ENCODE results near the gene HPSE. TPM values are rescaled to one million over a fixed set of nuclear protein-coding genes. Genes with fewer than 3 reads are reported as not detected.
A peak's percentile ranks its signal among the peaks of the same experiment; 100 is the strongest.
"Not testable (repeated sequence)": the region's sequence is repeated elsewhere in the genome, so short reads cannot be mapped to it uniquely, and the experiment has no call there.

Gene HPSE
- total RNA-seq, 1 donor from 2014 or later = 17.7 TPM

GRCh38 chr4:83285055-83285407 lies 49.6 kb downstream of the HPSE start:
- no peaks in the 10 kb centered on the region for H3K27me3 Mint-ChIP-seq

GRCh38 chr4:83284193-83285054 lies 50.2 kb downstream of the HPSE start, which contains the start of gene COQ2:
TSS of gene COQ2 (minus strand) at chr4:83284798. CDS start at chr4:83284764, 34 bp downstream.
- Mint-ChIP-seq H3K9me3 (peaks cover 4% of the 10 kb centered on the region), H3K27me3 (no peaks in the 10 kb centered on the region), H3K36me3 (ENCODE audit: low read depth) (peaks cover 10% of the 10 kb centered on the region), H3K4me1 (peaks cover 31% of the 10 kb centered on the region), H3K4me3 (peak within 1 kb of the TSS; percentile 93), H3K27ac (peak within 1 kb of the TSS; percentile 96)
- peak; percentile 98 for DNase-seq
- intact Hi-C loops (cut with micrococcal nuclease) = loop anchor here (1.0 to 5.0 kb wide), 13 partner anchors 50 to 822 kb away; partner anchors contain the start of genes ABRAXAS1, COPS4, HELQ and HPSE

More at GRCh38 chr4:83285055-83285407, 49.6 kb downstream of the HPSE start:
- Mint-ChIP-seq H3K27ac (peak overlapping the region; percentile 96), H3K36me3 (ENCODE audit: low read depth) (peaks cover 11% of the 10 kb centered on the region), H3K4me3 (peak overlapping the region; percentile 93), H3K4me1 (peaks cover 31% of the 10 kb centered on the region), H3K9me3 (peaks cover 10% of the 10 kb centered on the region)
- intact Hi-C loops (cut with micrococcal nuclease) = loop anchor here (2.0 kb wide), 3 partner anchors 200 to 384 kb away; partner anchors contain the start of genes ABRAXAS1 and THAP9
- DNase-seq = peak; percentile 82

- Mint-ChIP-seq H3K4me3 (peak overlapping the region; percentile 93), H3K27me3 (no peaks in the 10 kb centered on the region), H3K36me3 (ENCODE audit: low read depth) (peaks cover 19% of the 10 kb centered on the region), H3K9me3 (no peaks in the 10 kb centered on the region), H3K27ac (no peak overlapping the region), H3K4me1 (peaks cover 34% of the 10 kb centered on the region)
- no peak for DNase-seq
- intact Hi-C loops (cut with micrococcal nuclease) = loop anchor here (2.0 to 5.0 kb wide), 4 partner anchors 16 to 821 kb away; no protein-coding TSS in a partner anchor
These were observed 51.5 kb downstream of the HPSE start for GRCh38 chr4:83283181-83283580.

DNA sequence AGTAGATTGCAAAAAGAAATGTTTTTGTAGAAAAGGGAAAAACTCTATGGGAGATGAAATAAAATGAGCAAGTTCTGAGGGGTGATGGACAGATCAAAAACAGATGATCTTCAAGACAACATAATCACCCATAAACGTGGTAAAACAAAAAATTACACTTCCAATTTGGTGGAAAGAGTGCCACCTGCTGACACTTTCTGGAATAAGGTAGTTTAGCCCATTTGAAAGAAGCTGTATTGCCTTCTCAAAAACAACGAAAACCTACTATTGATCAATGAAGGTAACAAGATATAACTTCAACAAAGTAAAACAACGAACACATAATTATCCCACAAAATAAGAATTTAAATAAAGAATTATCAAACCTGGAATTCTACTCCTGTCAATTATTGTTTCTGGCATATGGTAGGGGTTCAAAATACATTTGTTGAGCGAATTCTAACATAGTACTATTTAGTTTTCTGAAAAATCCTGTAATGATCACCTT lies 52.6 kb downstream of the HPSE start:
- Mint-ChIP-seq H3K4me3 (peak overlapping the region; percentile 47), H3K4me1 (peaks cover 37% of the 10 kb centered on the region), H3K27ac (peak overlapping the region; percentile 29), H3K36me3 (ENCODE audit: low read depth) (peaks cover 23% of the 10 kb centered on the region), H3K27me3 (no peaks in the 10 kb centered on the region), H3K9me3 (no peaks in the 10 kb centered on the region)
- DNase-seq = peak; percentile 92
- intact Hi-C loops (cut with micrococcal nuclease) = loop anchor here (1.0 to 5.0 kb wide), 5 partner anchors 15 to 820 kb away; no protein-coding TSS in a partner anchor

- no peaks in the 10 kb centered on the region for H3K9me3 Mint-ChIP-seq
- H3K4me1 Mint-ChIP-seq = peaks cover 42% of the 10 kb centered on the region
- H3K36me3 Mint-ChIP-seq (ENCODE audit: low read depth) = peaks cover 30% of the 10 kb centered on the region
These were observed 53.3 kb downstream of the HPSE start for GRCh38 chr4:83281307-83281706.

DNA sequence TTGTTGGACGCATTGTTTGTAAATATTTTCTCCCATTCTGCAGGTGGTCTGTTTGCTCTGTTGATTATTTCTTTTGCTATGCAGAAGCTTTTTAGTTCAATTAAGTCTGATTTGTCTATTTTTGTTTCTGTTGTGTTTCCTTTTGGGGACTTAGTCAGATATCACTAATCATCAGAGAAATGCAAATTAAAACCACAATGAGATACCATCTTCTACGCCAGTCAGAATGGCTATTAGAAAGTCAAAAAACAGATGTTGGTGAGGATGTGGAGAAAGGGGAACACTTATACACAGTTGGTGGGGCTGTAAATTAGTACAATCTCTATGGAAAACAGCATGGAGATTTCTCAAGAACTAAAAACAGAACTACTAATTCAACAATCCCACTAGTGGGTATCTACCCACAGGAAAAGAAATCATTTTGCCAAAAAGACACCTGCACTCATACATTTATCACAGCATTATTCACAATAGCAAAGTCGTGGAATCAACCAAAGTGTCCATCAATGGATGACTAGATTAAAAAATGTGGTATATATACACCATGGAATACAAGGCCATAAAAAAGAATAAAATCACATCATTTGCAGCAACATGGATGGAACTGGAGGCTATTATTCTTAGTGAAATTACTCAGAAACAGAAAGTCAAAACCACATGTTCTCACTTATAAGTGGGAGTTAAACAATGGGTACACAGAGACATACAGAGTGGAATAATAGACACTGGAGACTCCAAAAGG lies 58.2 kb downstream of the HPSE start:
- intact Hi-C loops (cut with micrococcal nuclease) = loop anchor here (1.0 to 2.0 kb wide), 3 partner anchors 41 to 81 kb away; no protein-coding TSS in a partner anchor
- peak overlapping the region; percentile 33 for H3K4me3 Mint-ChIP-seq

More at GRCh38 chr4:83281307-83281706, 53.3 kb downstream of the HPSE start:
- Mint-ChIP-seq H3K27ac (no peak overlapping the region), H3K27me3 (no peaks in the 10 kb centered on the region), H3K4me3 (peak overlapping the region; percentile 47)
- intact Hi-C loops (cut with micrococcal nuclease) = loop anchor here (5.0 kb wide), 3 partner anchors 64 to 819 kb away; no protein-coding TSS in a partner anchor
- no peak for DNase-seq

GRCh38 chr4:83273926-83274325 lies 60.7 kb downstream of the HPSE start:
- H3K4me3 Mint-ChIP-seq; H3K27ac Mint-ChIP-seq; H3K9me3 Mint-ChIP-seq; intact Hi-C loops (cut with micrococcal nuclease); DNase-seq; H3K27me3 Mint-ChIP-seq: not testable (repeated sequence)
- Mint-ChIP-seq H3K36me3 (ENCODE audit: low read depth) (peaks cover 64% of the 10 kb centered on the region), H3K4me1 (peaks cover 22% of the 10 kb centered on the region)

More for the DNA sequence above, 58.2 kb downstream of the HPSE start:
- Mint-ChIP-seq H3K9me3 (no peaks in the 10 kb centered on the region), H3K27me3 (no peaks in the 10 kb centered on the region), H3K4me1 (peaks cover 23% of the 10 kb centered on the region), H3K36me3 (ENCODE audit: low read depth) (peaks cover 55% of the 10 kb centered on the region), H3K27ac (peak overlapping the region; percentile 75)
- DNase-seq = no peak

DNA sequence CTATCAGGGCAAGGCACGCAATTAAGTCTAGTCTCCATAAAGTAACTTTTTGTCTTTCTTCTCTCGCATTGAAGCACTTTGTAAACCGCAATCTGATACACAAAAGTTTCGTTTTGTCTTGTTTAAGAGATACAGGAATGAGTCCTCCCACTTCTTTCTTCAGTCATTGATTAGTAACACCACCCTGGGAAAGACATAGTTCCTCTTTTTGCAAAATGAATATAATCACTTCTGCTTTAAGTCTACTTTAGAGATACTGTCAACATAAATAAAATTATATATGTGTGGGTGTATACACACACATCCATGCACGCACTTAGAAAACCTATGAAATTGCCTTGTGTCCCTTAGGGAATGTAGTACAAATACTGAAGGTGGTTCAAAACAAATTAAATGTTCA lies 61.7 kb downstream of the HPSE start:
- no peak for DNase-seq
- peaks cover 27% of the 10 kb centered on the region for H3K4me1 Mint-ChIP-seq
- H3K36me3 Mint-ChIP-seq (ENCODE audit: low read depth) = peaks cover 64% of the 10 kb centered on the region
- no peak overlapping the region for H3K4me3 Mint-ChIP-seq
- no peak overlapping the region for H3K27ac Mint-ChIP-seq
- H3K9me3 Mint-ChIP-seq = no peaks in the 10 kb centered on the region
- H3K27me3 Mint-ChIP-seq = no peaks in the 10 kb centered on the region
- intact Hi-C loops (cut with micrococcal nuclease) = no loop called here

DNA sequence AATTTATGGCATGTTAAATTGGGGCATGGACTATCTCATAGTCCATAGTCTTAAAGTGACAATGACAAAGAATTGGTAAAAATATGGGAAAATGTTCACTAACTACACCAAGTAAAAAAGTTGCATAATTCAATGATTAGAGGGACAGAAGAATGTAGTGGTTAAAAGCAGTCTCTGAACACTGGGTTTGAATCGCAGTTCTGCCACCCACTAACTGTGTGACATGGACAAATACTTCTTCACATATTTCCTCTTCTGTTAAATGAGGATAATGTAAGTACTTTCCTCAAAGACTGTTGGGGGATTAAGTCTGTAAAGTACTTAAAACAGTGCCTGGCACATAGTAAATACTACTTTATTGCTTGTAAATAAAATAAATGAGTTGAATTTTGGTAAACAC lies 65.4 kb downstream of the HPSE start:
- Mint-ChIP-seq H3K27ac (no peak overlapping the region), H3K27me3 (no peaks in the 10 kb centered on the region), H3K36me3 (ENCODE audit: low read depth) (peaks cover 51% of the 10 kb centered on the region), H3K4me3 (no peak overlapping the region), H3K9me3 (no peaks in the 10 kb centered on the region), H3K4me1 (peaks cover 14% of the 10 kb centered on the region)
- no peak for DNase-seq
- intact Hi-C loops (cut with micrococcal nuclease) = no loop called here

- H3K27ac Mint-ChIP-seq = peak overlapping the region; percentile 1
- DNase-seq = no peak
- H3K36me3 Mint-ChIP-seq (ENCODE audit: low read depth) = peaks cover 48% of the 10 kb centered on the region
- no peak overlapping the region for H3K4me3 Mint-ChIP-seq
- H3K9me3 Mint-ChIP-seq = no peaks in the 10 kb centered on the region
- no peaks in the 10 kb centered on the region for H3K27me3 Mint-ChIP-seq
- intact Hi-C loops (cut with micrococcal nuclease) = no loop called here
- peaks cover 14% of the 10 kb centered on the region for H3K4me1 Mint-ChIP-seq
These were observed 66.2 kb downstream of the HPSE start for GRCh38 chr4:83268491-83268890.

- no peaks in the 10 kb centered on the region for H3K27me3 Mint-ChIP-seq
- DNase-seq = no peak
- H3K36me3 Mint-ChIP-seq (ENCODE audit: low read depth) = peaks cover 46% of the 10 kb centered on the region
- no peak overlapping the region for H3K4me3 Mint-ChIP-seq
- H3K27ac Mint-ChIP-seq = peak overlapping the region; percentile 1
- H3K9me3 Mint-ChIP-seq = no peaks in the 10 kb centered on the region
- H3K4me1 Mint-ChIP-seq = peaks cover 14% of the 10 kb centered on the region
- intact Hi-C loops (cut with micrococcal nuclease) = loop anchor here (2.0 kb wide), 1 partner anchor 15 kb away; no protein-coding TSS in a partner anchor
These were observed 66.7 kb downstream of the HPSE start for GRCh38 chr4:83267830-83268475.

DNA sequence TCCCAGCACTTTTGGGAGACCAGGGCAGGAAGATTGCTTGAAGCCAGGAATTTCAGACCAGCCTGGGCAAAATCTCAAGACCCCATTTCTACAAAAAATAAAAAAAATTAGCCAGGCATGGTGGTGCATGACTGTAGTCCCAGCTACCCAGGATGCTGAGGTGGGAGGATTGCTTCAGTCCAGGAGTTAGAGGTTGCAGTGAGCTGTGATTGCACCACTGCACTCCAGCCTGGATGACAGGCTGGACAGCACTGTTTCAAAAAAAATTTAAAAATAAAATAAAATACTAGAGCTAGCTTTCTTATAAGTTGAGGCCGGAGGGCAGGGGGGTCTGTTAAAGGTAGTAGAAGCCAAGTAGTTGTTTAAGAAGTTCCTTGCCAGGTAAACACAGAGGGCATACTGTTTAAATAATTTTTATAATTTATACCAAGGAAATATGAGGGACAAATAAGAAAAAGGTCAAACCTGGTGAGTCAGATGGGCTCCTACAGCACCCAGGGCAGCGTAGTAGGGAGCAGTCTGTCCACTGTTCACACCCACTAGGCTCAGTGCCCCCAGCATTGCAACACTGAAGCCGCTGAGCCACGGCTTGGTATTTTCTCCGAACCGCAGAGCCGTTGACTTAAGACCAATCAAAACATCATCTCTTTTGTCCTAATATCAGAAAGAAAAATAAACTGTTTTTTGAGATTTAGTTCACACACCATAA lies 67.4 kb downstream of the HPSE start:
- H3K27me3 Mint-ChIP-seq = no peaks in the 10 kb centered on the region
- H3K27ac Mint-ChIP-seq = no peak overlapping the region
- peaks cover 12% of the 10 kb centered on the region for H3K4me1 Mint-ChIP-seq
- H3K36me3 Mint-ChIP-seq (ENCODE audit: low read depth) = peaks cover 42% of the 10 kb centered on the region
- H3K4me3 Mint-ChIP-seq = no peak overlapping the region
- intact Hi-C loops (cut with micrococcal nuclease) = loop anchor here (2.0 kb wide), 1 partner anchor 16 kb away; no protein-coding TSS in a partner anchor
- H3K9me3 Mint-ChIP-seq = no peaks in the 10 kb centered on the region
- no peak for DNase-seq
